ENCODE results near the gene CHIT1.

The CHIT1 gene

GRCh38 chr1:203188686-203189232 lies 40.7 kb downstream of the CHIT1 start:
- no peak for DNase-seq (ENCODE audit: low read depth)

GRCh38 chr1:203187689-203188264 lies 41.7 kb downstream of the CHIT1 start:
- DNase-seq (ENCODE audit: low read depth): no peak

- no peak for DNase-seq (ENCODE audit: low read depth)
Measured at GRCh38 chr1:203187304-203187685, 42.2 kb downstream of the CHIT1 start.

- DNase-seq (ENCODE audit: low read depth): no peak
Measured at GRCh38 chr1:203186446-203187303, 42.8 kb downstream of the CHIT1 start, which contains the start of gene CHI3L1. Gene CHI3L1, minus strand, starts transcription at chr1:203186704. Its CDS starts 81 bp downstream, at chr1:203186623.

GRCh38 chr1:203186091-203186445 lies 43.4 kb downstream of the CHIT1 start:
- no peak for DNase-seq (ENCODE audit: low read depth)

- no peak for DNase-seq (ENCODE audit: low read depth)
Measured at GRCh38 chr1:203185585-203185984, 43.9 kb downstream of the CHIT1 start.

GRCh38 chr1:203185061-203185461 lies 44.4 kb downstream of the CHIT1 start:
- no peak for DNase-seq (ENCODE audit: low read depth)

GRCh38 chr1:203184467-203184866 lies 45.0 kb downstream of the CHIT1 start:
- DNase-seq (ENCODE audit: low read depth): no peak

- no peak for DNase-seq (ENCODE audit: low read depth)
Measured at GRCh38 chr1:203183828-203184227, 45.6 kb downstream of the CHIT1 start.

- no peak for DNase-seq (ENCODE audit: low read depth)
Measured at GRCh38 chr1:203182387-203182953, 47.0 kb downstream of the CHIT1 start.

GRCh38 chr1:203181586-203182386 lies 47.7 kb downstream of the CHIT1 start:
- no peak for DNase-seq (ENCODE audit: low read depth)

- no peak for DNase-seq (ENCODE audit: low read depth)
Measured at GRCh38 chr1:203180611-203181330, 48.7 kb downstream of the CHIT1 start.

- DNase-seq (ENCODE audit: low read depth): no peak
Measured at GRCh38 chr1:203179667-203180005, 49.8 kb downstream of the CHIT1 start.

- DNase-seq (ENCODE audit: low read depth): no peak
Measured at GRCh38 chr1:203178821-203179666, 50.4 kb downstream of the CHIT1 start.

- no peak for DNase-seq (ENCODE audit: low read depth)
Measured at GRCh38 chr1:203178083-203178482, 51.4 kb downstream of the CHIT1 start.

GRCh38 chr1:203177470-203178039 lies 51.9 kb downstream of the CHIT1 start:
- peak; percentile 23 for DNase-seq (ENCODE audit: low read depth)

GRCh38 chr1:203177036-203177405 lies 52.5 kb downstream of the CHIT1 start:
- no peak for DNase-seq (ENCODE audit: low read depth)

- no peak for DNase-seq (ENCODE audit: low read depth)
Measured at GRCh38 chr1:203176273-203177035, 53.0 kb downstream of the CHIT1 start.

GRCh38 chr1:203175827-203176241 lies 53.6 kb downstream of the CHIT1 start:
- DNase-seq (ENCODE audit: low read depth): no peak
